HepG2 (cell line): ENCODE measurements around the gene C5AR2. TPM values are rescaled to one million over a fixed set of nuclear protein-coding genes. Genes with fewer than 3 reads are reported as not detected.

Source experiments
- ATAC-seq: fragments of 200-7000 bp; cut with Tn5 transposase; 3 replicates; pipeline ENCODE4 v1.9.1; 2020; ENCODE audit warnings: mild to moderate bottlenecking, moderate library complexity
- BruUV-seq: library from RNA; stranded (reverse); fragments of 400-500 nt; replicated peaks from 2 replicates; lab custom pipeline; 2021; lab: Mats Ljungman, UMichigan
- CTCF ChIA-PET: fragments of 300-600 bp; formaldehyde crosslinking; extraction: SDS; loops from one replicate; lab custom pipeline; 2021; ENCODE audit warnings: low total read pairs, inconsistent platforms, low intra/inter-chr PET ratio; lab: Yijun Ruan, JAX
- POLR2A ChIA-PET: fragments of 350-600 bp; sonication (Branson Sonifier 250); formaldehyde crosslinking; loops from one replicate; lab custom pipeline; 2020; ENCODE audit warnings: antibody characterized with exemption, inconsistent platforms; lab: Yijun Ruan, JAX
- DNase-seq: peaks from one replicate; pipeline ENCODE4 v3.0.0-alpha.2; 2015; ENCODE audit warnings: low spot score
- FAIRE-seq: peaks from 3 replicates; lab custom pipeline; 2011; peaks lifted over from hg19 to GRCh38; lab: Jason Lieb, UNC
- H2AFZ ChIP-seq: one replicate; pipeline ENCODE4 v1.6.1; 2011; ENCODE audit warnings: low read length, inconsistent platforms
- H3K27ac ChIP-seq: fragments of 300-600 bp; 3 replicates; pipeline ENCODE4 v1.8.0; 2011; ENCODE audit warnings: mixed run types, mild to moderate bottlenecking, mixed read lengths, low read length, inconsistent platforms; ENCODE audit not compliant: insufficient read depth; ENCODE audit errors: extremely low read length
- H3K27me3 ChIP-seq, 2 experiments: fragments of 200-600 bp in 1 of 2; 2 replicates in 1 of 2; 3 replicates in 1 of 2; pipeline versions ENCODE4 v1.6.0 to v1.8.0; 2011; ENCODE audit warnings: low read length in 2 of 2, mild to moderate bottlenecking in 2 of 2, moderate library complexity in 2 of 2, inconsistent platforms in 1 of 2; ENCODE audit not compliant: insufficient read depth in 2 of 2, control insufficient read depth in 1 of 2
- H3K36me3 ChIP-seq, 2 experiments: fragments of 200-600 bp in 1 of 2; replicated peaks in 1 of 2; 2 replicates in 1 of 2; 3 replicates in 1 of 2; pipeline versions ENCODE4 v1.5.1 to v1.8.0; 2011; ENCODE audit warnings: low read length in 2 of 2, inconsistent platforms in 1 of 2; ENCODE audit not compliant: insufficient read depth in 2 of 2, control insufficient read depth in 1 of 2
- H3K4me1 ChIP-seq: 2 replicates; pipeline ENCODE4 v1.5.1; 2012; ENCODE audit warnings: low read length, inconsistent platforms; ENCODE audit not compliant: insufficient read depth
- H3K4me2 ChIP-seq: 2 replicates; pipeline ENCODE4 v1.6.0; 2011; ENCODE audit warnings: low read depth, low read length, inconsistent platforms
- H3K4me3 ChIP-seq, 3 experiments: fragments of 200-600 bp in 1 of 3; sonication (generic), shearing (Covaris generic) in 1 of 3; replicated peaks in 1 of 3; 2 replicates each; pipeline ENCODE4 v1.5.1; 2011 to 2016; ENCODE audit warnings: low read length in 3 of 3, inconsistent platforms in 2 of 3, low read depth in 2 of 3, mild to moderate bottlenecking in 2 of 3, control low read depth in 1 of 3, mixed read lengths in 1 of 3; ENCODE audit not compliant: insufficient read depth in 1 of 3
- H3K79me2 ChIP-seq: one replicate; pipeline ENCODE4 v1.6.1; 2011; ENCODE audit warnings: low read length, inconsistent platforms; ENCODE audit not compliant: insufficient read depth
- H3K9ac ChIP-seq: 2 replicates; pipeline ENCODE4 v1.6.0; 2011; ENCODE audit warnings: mild to moderate bottlenecking, low read depth, low read length, inconsistent platforms; ENCODE audit not compliant: insufficient read depth
- H3K9me3 ChIP-seq: 2 replicates; pipeline ENCODE4 v1.5.1; 2012; ENCODE audit warnings: mild to moderate bottlenecking, low read length
- H4K20me1 ChIP-seq: 2 replicates; pipeline ENCODE4 v1.6.0; 2011; ENCODE audit warnings: inconsistent platforms, mild to moderate bottlenecking, low read length, moderate library complexity; ENCODE audit not compliant: insufficient read depth
- CBX5 ChIP-seq: sonication (generic); formaldehyde crosslinking; IDR thresholded peaks from 2 replicates; pipeline ENCODE4 v1.4.0; 2020; ENCODE audit warnings: missing genetic modification reagents, borderline replicate concordance
- CREB1 ChIP-seq, 2 experiments: fragments of 450-650 bp in 1 of 2; IDR thresholded peaks; 2 replicates each; pipeline ENCODE4 v1.6.1; 2016 to 2017; ENCODE audit warnings: control low read depth in 1 of 2, mild to moderate bottlenecking in 1 of 2, missing compliant biosample characterization in 1 of 2, missing genetic modification characterization in 1 of 2
- JUN ChIP-seq: sonication (generic); formaldehyde crosslinking; IDR thresholded peaks from 2 replicates; pipeline ENCODE4 v1.4.0; 2020; ENCODE audit warnings: mild to moderate bottlenecking, missing genetic modification reagents
- NFYC ChIP-seq: IDR thresholded peaks from 2 replicates; pipeline ENCODE4 v1.6.1; 2016; ENCODE audit warnings: missing genetic modification reagents, missing compliant biosample characterization
- NKX3-1 ChIP-seq: sonication (generic); formaldehyde crosslinking; IDR thresholded peaks from 2 replicates; pipeline ENCODE4 v1.5.0; 2020; ENCODE audit warnings: missing genetic modification reagents
- ZBTB46 ChIP-seq: sonication (generic); formaldehyde crosslinking; IDR thresholded peaks from 2 replicates; pipeline ENCODE4 v1.4.0; 2020; ENCODE audit warnings: mild to moderate bottlenecking, missing genetic modification reagents, borderline replicate concordance
- ZFY ChIP-seq: sonication (generic); formaldehyde crosslinking; IDR thresholded peaks from 2 replicates; pipeline ENCODE4 v1.4.0; 2020; ENCODE audit warnings: missing genetic modification reagents
- ZNF33A ChIP-seq: sonication (generic); formaldehyde crosslinking; IDR thresholded peaks from 2 replicates; pipeline ENCODE4 v1.5.1; 2020; ENCODE audit warnings: missing genetic modification reagents, mild to moderate bottlenecking, moderate library complexity, borderline replicate concordance
- ZNF747 ChIP-seq: sonication (generic); formaldehyde crosslinking; IDR thresholded peaks from 2 replicates; pipeline ENCODE4 v1.8.1; 2023; ENCODE audit warnings: missing genetic modification reagents, mild to moderate bottlenecking, borderline replicate concordance
- WGBS: methylation state at CpG from one replicate; pipeline ENCODE4 v1.1.6; 2017; ENCODE audit warnings: low lambda C conversion rate; 5-methylcytosine and 5-hydroxymethylcytosine counted together
- in situ Hi-C: cut with HindIII; loops from 2 replicates; pipeline ENCODE4 v1.10.0; 2017; ENCODE audit warnings: low pct_unique_long_range_greater_than_20kb; ENCODE audit not compliant: extremely low pct_ligation_motif_present
- intact Hi-C: fragments of 100-400 bp; cut with micrococcal nuclease; formaldehyde crosslinking; loops from one replicate; pipeline ENCODE4 v1.10.0; 2022; ENCODE audit not compliant: unreplicated experiment
- polyA plus RNA-seq, 8 experiments: library from polyadenylated mRNA; depleted of rRNA in 3 of 8; stranded (reverse) in 7 of 8; unstranded in 1 of 8; fragments of >200 nt; fragmentation: Illumina TruSeq in 4 of 8; extraction: Trizol in 4 of 8; gene quantifications; 2 replicates each; pipeline versions ENCODE4 v1.2.1 to v1.2.3, GENCODE V29; 2011 to 2016; ENCODE audit warnings: low read depth in 4 of 8, missing spikeins in 1 of 8, mixed read lengths in 1 of 8; ENCODE audit not compliant: insufficient read depth in 1 of 8
- total RNA-seq, 5 experiments: library from RNA; depleted of rRNA; stranded (reverse); fragments of >200 nt; fragmentation: Illumina TruSeq; extraction: Trizol; gene quantifications; 2 replicates each; pipeline ENCODE4 v1.2.3, GENCODE V29; 2016; ENCODE audit warnings: low read depth in 1 of 5
- TF ChIP-seq, protein P1 (sequence below): sonication (generic); formaldehyde crosslinking; conservative IDR thresholded peaks from 2 replicates; pipeline ENCODE4 v1.8.0; 2022; ENCODE audit warnings: missing genetic modification reagents
- TF ChIP-seq, protein P2 (sequence below): sonication (generic); formaldehyde crosslinking; IDR thresholded peaks from 2 replicates; pipeline ENCODE4 v1.4.0; 2020; ENCODE audit warnings: missing genetic modification reagents
- TF ChIP-seq, protein P3 (sequence below): sonication (generic); formaldehyde crosslinking; IDR thresholded peaks from 2 replicates; pipeline ENCODE4 v1.8.1; 2023; ENCODE audit warnings: mild to moderate bottlenecking, inconsistent platforms, moderate library complexity, missing genetic modification reagents, borderline replicate concordance
- TF ChIP-seq, protein P4 (sequence below): sonication (generic); formaldehyde crosslinking; conservative IDR thresholded peaks from 2 replicates; pipeline ENCODE4 v1.4.0; 2020; ENCODE audit warnings: missing genetic modification reagents
- TF ChIP-seq, protein P5 (sequence below): IDR thresholded peaks from 2 replicates; pipeline ENCODE4 v1.6.1; 2016; ENCODE audit warnings: low read depth, borderline replicate concordance

Gene C5AR2
- total and polyA plus RNA-seq, 2 of the 13 experiments (the other 11 are each of a cell fraction or from before 2014, with no cell fraction given) = 0.09 to 0.24 TPM

GRCh38 chr19:47331931-47332547 is at the start of gene C5AR2 (continued):
- TF ChIP-seq ZBTB46 (CRISPR knock-in tag) (no peak), NFYC (CRISPR knock-in tag) (no peak)
- TF ChIP-seq, all 625 proteins: peak for 0

GRCh38 chr19:47283405-47284059 is 48.4 kb upstream of the C5AR2 start:
- no TSS peak for BruUV-seq
- POLR2A ChIA-PET = no interaction called here
- TF ChIP-seq NKX3-1 (CRISPR knock-in tag) (no peak), CREB1 (IDR thresholded peaks at IDR 0.05) (no peak), CREB1 (CRISPR knock-in tag; IDR thresholded peaks at IDR 0.05) (no peak), ZNF747 (CRISPR knock-in tag) (no peak), ZNF33A (CRISPR knock-in tag) (no peak), CBX5 (CRISPR knock-in tag) (no peak), JUN (no peak), ZFY (CRISPR knock-in tag) (no peak)
- TF ChIP-seq, protein P1, sequence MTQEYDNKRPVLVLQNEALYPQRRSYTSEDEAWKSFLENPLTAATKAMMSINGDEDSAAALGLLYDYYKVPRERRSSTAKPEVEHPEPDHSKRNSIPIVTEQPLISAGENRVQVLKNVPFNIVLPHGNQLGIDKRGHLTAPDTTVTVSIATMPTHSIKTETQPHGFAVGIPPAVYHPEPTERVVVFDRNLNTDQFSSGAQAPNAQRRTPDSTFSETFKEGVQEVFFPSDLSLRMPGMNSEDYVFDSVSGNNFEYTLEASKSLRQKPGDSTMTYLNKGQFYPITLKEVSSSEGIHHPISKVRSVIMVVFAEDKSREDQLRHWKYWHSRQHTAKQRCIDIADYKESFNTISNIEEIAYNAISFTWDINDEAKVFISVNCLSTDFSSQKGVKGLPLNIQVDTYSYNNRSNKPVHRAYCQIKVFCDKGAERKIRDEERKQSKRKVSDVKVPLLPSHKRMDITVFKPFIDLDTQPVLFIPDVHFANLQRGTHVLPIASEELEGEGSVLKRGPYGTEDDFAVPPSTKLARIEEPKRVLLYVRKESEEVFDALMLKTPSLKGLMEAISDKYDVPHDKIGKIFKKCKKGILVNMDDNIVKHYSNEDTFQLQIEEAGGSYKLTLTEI = no peak
- TF ChIP-seq, protein P2, sequence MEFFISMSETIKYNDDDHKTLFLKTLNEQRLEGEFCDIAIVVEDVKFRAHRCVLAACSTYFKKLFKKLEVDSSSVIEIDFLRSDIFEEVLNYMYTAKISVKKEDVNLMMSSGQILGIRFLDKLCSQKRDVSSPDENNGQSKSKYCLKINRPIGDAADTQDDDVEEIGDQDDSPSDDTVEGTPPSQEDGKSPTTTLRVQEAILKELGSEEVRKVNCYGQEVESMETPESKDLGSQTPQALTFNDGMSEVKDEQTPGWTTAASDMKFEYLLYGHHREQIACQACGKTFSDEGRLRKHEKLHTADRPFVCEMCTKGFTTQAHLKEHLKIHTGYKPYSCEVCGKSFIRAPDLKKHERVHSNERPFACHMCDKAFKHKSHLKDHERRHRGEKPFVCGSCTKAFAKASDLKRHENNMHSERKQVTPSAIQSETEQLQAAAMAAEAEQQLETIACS (CRISPR knock-in tag) = no peak
- TF ChIP-seq, protein P3, sequence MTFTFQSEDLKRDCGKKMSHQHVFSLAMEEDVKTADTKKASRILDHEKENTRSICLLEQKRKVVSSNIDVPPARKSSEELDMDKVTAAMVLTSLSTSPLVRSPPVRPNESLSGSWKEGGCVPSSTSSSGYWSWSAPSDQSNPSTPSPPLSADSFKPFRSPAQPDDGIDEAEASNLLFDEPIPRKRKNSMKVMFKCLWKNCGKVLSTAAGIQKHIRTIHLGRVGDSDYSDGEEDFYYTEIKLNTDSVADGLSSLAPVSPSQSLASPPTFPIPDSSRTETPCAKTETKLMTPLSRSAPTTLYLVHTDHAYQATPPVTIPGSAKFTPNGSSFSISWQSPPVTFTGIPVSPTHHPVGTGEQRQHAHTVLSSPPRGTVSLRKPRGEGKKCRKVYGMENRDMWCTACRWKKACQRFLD = no peak
- TF ChIP-seq, protein P4, sequence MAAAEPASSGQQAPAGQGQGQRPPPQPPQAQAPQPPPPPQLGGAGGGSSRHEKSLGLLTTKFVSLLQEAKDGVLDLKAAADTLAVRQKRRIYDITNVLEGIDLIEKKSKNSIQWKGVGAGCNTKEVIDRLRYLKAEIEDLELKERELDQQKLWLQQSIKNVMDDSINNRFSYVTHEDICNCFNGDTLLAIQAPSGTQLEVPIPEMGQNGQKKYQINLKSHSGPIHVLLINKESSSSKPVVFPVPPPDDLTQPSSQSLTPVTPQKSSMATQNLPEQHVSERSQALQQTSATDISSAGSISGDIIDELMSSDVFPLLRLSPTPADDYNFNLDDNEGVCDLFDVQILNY (CRISPR knock-in tag) = no peak
- TF ChIP-seq, protein P5, sequence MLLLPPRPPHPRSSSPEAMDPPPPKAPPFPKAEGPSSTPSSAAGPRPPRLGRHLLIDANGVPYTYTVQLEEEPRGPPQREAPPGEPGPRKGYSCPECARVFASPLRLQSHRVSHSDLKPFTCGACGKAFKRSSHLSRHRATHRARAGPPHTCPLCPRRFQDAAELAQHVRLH (CRISPR knock-in tag) = no peak

More at GRCh38 chr19:47283405-47284059, 48.4 kb upstream of the C5AR2 start:
- no peak for FAIRE-seq
- Histone ChIP-seq H3K27me3 (no peaks in the 10 kb centered on the region), H3K36me3 (no peaks in the 10 kb centered on the region), H3K9me3 (no peaks in the 10 kb centered on the region), H3K79me2 (no peaks in the 10 kb centered on the region), H3K4me3 (no peak overlapping the region), H3K9ac (no peak overlapping the region), H3K4me1 (peaks cover 2% of the 10 kb centered on the region), H2AFZ (no peak overlapping the region), H4K20me1 (no peaks in the 10 kb centered on the region), H3K4me2 (no peak overlapping the region), H3K27ac (no peak overlapping the region)
- CTCF ChIA-PET = interaction anchor here (1.1 to 2.8 kb wide), 3 partner anchors 107 to 144 kb away, joined by 3 to 15 read pairs (median 4); no protein-coding TSS in a partner anchor
- intact Hi-C loops (no loop called here), in situ Hi-C loops (no loop called here)
- no peak for DNase-seq
- 88% methylated on average over 10 of the region's 10 CpGs for WGBS
- no peak for ATAC-seq
